Measurements from ENCODE around the gene FHIT. TPM values are rescaled to one million over a fixed set of nuclear protein-coding genes. Genes with fewer than 3 reads are reported as not detected.

Gene FHIT
- total RNA-seq, 4 donors from 2014 or later, result 3.5 to 17.0 (median 16.7) TPM

- no peak for TF ChIP-seq POLR2A (IDR thresholded peaks at IDR 0.05)
- no peak for TF ChIP-seq CTCF (IDR thresholded peaks at IDR 0.05)
- Histone ChIP-seq H3K4me3 (no peak overlapping the region), H3K36me3 (no peaks in the 10 kb centered on the region), H3K4me1 (no peaks in the 10 kb centered on the region), H3K27me3 (no peaks in the 10 kb centered on the region), H3K27ac (no peak overlapping the region), H3K9me3 (no peaks in the 10 kb centered on the region)
- DNase-seq, result no peak
Observed at GRCh38 chr3:60126511-60127304, 1124.5 kb downstream of the FHIT start.

GRCh38 chr3:60125686-60126085, 1125.6 kb downstream of the FHIT start:
- TF ChIP-seq POLR2A (IDR thresholded peaks at IDR 0.05) (no peak), CTCF (IDR thresholded peaks at IDR 0.05) (no peak)
- Histone ChIP-seq H3K4me3 (no peak overlapping the region), H3K36me3 (no peaks in the 10 kb centered on the region), H3K27ac (no peak overlapping the region), H3K27me3 (no peaks in the 10 kb centered on the region), H3K9me3 (no peaks in the 10 kb centered on the region), H3K4me1 (no peaks in the 10 kb centered on the region)
- DNase-seq, result no peak

- no peaks in the 10 kb centered on the region for H3K36me3 ChIP-seq
- TF ChIP-seq CTCF (IDR thresholded peaks at IDR 0.05) (no peak), POLR2A (IDR thresholded peaks at IDR 0.05) (no peak)
- H3K9me3 ChIP-seq, result no peaks in the 10 kb centered on the region
- no peak overlapping the region for H3K4me3 ChIP-seq
- no peaks in the 10 kb centered on the region for H3K27me3 ChIP-seq
- no peak for DNase-seq
- H3K4me1 ChIP-seq, result no peaks in the 10 kb centered on the region
- H3K27ac ChIP-seq, result no peak overlapping the region
Observed at GRCh38 chr3:60120245-60120644, 1131.0 kb downstream of the FHIT start.

- no peak for DNase-seq
- no peaks in the 10 kb centered on the region for H3K36me3 ChIP-seq
- H3K4me1 ChIP-seq, result no peaks in the 10 kb centered on the region
- no peak overlapping the region for H3K4me3 ChIP-seq
- H3K27me3 ChIP-seq, result no peaks in the 10 kb centered on the region
- H3K27ac ChIP-seq, result no peak overlapping the region
- no peaks in the 10 kb centered on the region for H3K9me3 ChIP-seq
- TF ChIP-seq POLR2A (IDR thresholded peaks at IDR 0.05) (no peak), CTCF (IDR thresholded peaks at IDR 0.05) (no peak)
Observed at GRCh38 chr3:60114191-60114590, 1137.1 kb downstream of the FHIT start.

- Histone ChIP-seq H3K27me3 (no peaks in the 10 kb centered on the region), H3K27ac (no peak overlapping the region), H3K9me3 (no peaks in the 10 kb centered on the region), H3K4me1 (no peaks in the 10 kb centered on the region), H3K36me3 (no peaks in the 10 kb centered on the region), H3K4me3 (no peak overlapping the region)
- DNase-seq, result no peak
- TF ChIP-seq CTCF (IDR thresholded peaks at IDR 0.05) (no peak), POLR2A (IDR thresholded peaks at IDR 0.05) (no peak)
Observed at GRCh38 chr3:60107275-60107674, 1144.0 kb downstream of the FHIT start.

All from Peyer's patch (tissue), 4 donors.